ENCODE measurements around the gene NT5C3A. TPM values are rescaled to one million over a fixed set of nuclear protein-coding genes. Genes with fewer than 3 reads are reported as not detected.

The NT5C3A gene
- total and polyA plus RNA-seq, 9 of the 15 experiments (the other 6 are each of a cell fraction or from before 2014, with no cell fraction given) = 18.6 to 60.1 (median 40.0) TPM

- TF ChIP-seq SMARCC2 (IDR thresholded peaks at IDR 0.05; ENCODE audit: low read depth) = no peak
- no peak for TF ChIP-seq BCOR (IDR thresholded peaks at IDR 0.05)
- TF ChIP-seq, protein P1, sequence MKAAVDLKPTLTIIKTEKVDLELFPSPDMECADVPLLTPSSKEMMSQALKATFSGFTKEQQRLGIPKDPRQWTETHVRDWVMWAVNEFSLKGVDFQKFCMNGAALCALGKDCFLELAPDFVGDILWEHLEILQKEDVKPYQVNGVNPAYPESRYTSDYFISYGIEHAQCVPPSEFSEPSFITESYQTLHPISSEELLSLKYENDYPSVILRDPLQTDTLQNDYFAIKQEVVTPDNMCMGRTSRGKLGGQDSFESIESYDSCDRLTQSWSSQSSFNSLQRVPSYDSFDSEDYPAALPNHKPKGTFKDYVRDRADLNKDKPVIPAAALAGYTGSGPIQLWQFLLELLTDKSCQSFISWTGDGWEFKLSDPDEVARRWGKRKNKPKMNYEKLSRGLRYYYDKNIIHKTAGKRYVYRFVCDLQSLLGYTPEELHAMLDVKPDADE (conservative IDR thresholded peaks at IDR 0.05; ENCODE audit: control insufficient read depth, low read depth, low read length) = peak; percentile 63; the same call in 1 of the 2 replicates
- no peak for TF ChIP-seq PHB2 (IDR thresholded peaks at IDR 0.05; ENCODE audit: low read depth)
- TF ChIP-seq, protein P2, sequence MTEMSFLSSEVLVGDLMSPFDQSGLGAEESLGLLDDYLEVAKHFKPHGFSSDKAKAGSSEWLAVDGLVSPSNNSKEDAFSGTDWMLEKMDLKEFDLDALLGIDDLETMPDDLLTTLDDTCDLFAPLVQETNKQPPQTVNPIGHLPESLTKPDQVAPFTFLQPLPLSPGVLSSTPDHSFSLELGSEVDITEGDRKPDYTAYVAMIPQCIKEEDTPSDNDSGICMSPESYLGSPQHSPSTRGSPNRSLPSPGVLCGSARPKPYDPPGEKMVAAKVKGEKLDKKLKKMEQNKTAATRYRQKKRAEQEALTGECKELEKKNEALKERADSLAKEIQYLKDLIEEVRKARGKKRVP (CRISPR knock-in tag; IDR thresholded peaks at IDR 0.05) = no peak
- no peak for TF ChIP-seq NBN (IDR thresholded peaks at IDR 0.05; ENCODE audit: low read depth)
- no peak for TF ChIP-seq HNRNPL (IDR thresholded peaks at IDR 0.05; ENCODE audit: low read depth, low read length)
- no peak for TF ChIP-seq HDAC6 (IDR thresholded peaks at IDR 0.05; ENCODE audit: low read depth, low read length)
- TF ChIP-seq MAFG (tag; conservative IDR thresholded peaks at IDR 0.05) = no peak
- TF ChIP-seq ZNF224 (CRISPR knock-in tag; IDR thresholded peaks at IDR 0.05) = no peak
- TF ChIP-seq NFXL1 (CRISPR knock-in tag; IDR thresholded peaks at IDR 0.05) = no peak
- no peak for TF ChIP-seq CGGBP1 (CRISPR knock-in tag; IDR thresholded peaks at IDR 0.05)
- TF ChIP-seq LCOR (CRISPR knock-in tag; IDR thresholded peaks at IDR 0.05) = no peak; the same call in 1 of the 2 replicates
- no peak for TF ChIP-seq RBM17 (IDR thresholded peaks at IDR 0.05; ENCODE audit: borderline replicate concordance, low read depth, low read length)
- TF ChIP-seq GMEB1 (CRISPR knock-in tag; IDR thresholded peaks at IDR 0.05) = peak; percentile 63
- TF ChIP-seq RB1 (IDR thresholded peaks at IDR 0.05; ENCODE audit: low read depth) = peak; percentile 93; the same call in 1 of the 2 replicates
- TF ChIP-seq ZNF655 (CRISPR knock-in tag; IDR thresholded peaks at IDR 0.05) = no peak
- no peak for TF ChIP-seq ZNF695 (CRISPR knock-in tag; IDR thresholded peaks at IDR 0.05)
- TF ChIP-seq CC2D1A (IDR thresholded peaks at IDR 0.05) = no peak
- no peak for TF ChIP-seq ZNF584 (CRISPR knock-in tag; IDR thresholded peaks at IDR 0.05; ENCODE audit: low read depth)
- no peak for TF ChIP-seq MCM2 (IDR thresholded peaks at IDR 0.05; ENCODE audit: low read depth)
- TF ChIP-seq ZNF668 (CRISPR knock-in tag; IDR thresholded peaks at IDR 0.05) = no peak
Measured at GRCh38 chr7:33109005-33109757, 46.6 kb upstream of the NT5C3A start, which contains the start of gene RP9 (continued).
